Stimulated activated CD4-positive, alpha-beta T cell treated with anti-CD3 and anti-CD28 coated beads, TNF-alpha, amount 100 ng/mL, for 48 hours (primary cell): ENCODE data around the gene EBLN1.

Experiments used
- DNase-seq, 3 donors: peaks; one replicate each; pipeline ENCODE4 v3.0.0-alpha.2; 2020; ENCODE audit warnings: low read depth in 3 of 3

EBLN1 gene

GRCh38 chr10:22217842-22218241, at the start of gene EBLN1:
Gene EBLN1 (minus strand): TSS chr10:22218015. CDS start chr10:22209983, 8,032 bp downstream.
- DNase-seq, result no peak

GRCh38 chr10:22265839-22266537, 48.2 kb upstream of the EBLN1 start:
- DNase-seq, result no peak

- DNase-seq, result no peak
Measured at GRCh38 chr10:22263106-22263505, 45.3 kb upstream of the EBLN1 start.

GRCh38 chr10:22259280-22259679, 41.5 kb upstream of the EBLN1 start:
- no peak for DNase-seq

GRCh38 chr10:22258471-22258870, 40.7 kb upstream of the EBLN1 start:
- DNase-seq, result no peak

GRCh38 chr10:22253580-22253882, 35.7 kb upstream of the EBLN1 start:
- peak in 1 of 3 donors; percentile 16 for DNase-seq

GRCh38 chr10:22252801-22253579, 35.2 kb upstream of the EBLN1 start:
- DNase-seq, result peak in 1 of 3 donors; percentile 18

- peak; percentile 51 to 61 (median 58) for DNase-seq
Measured at GRCh38 chr10:22252224-22252800, 34.5 kb upstream of the EBLN1 start.

- DNase-seq, result peak in 2 of 3 donors; percentile 43 to 50
Measured at GRCh38 chr10:22251751-22252223, 34.0 kb upstream of the EBLN1 start.

GRCh38 chr10:22250897-22251660, 33.3 kb upstream of the EBLN1 start:
- DNase-seq, result no peak

GRCh38 chr10:22247636-22248035, 29.8 kb upstream of the EBLN1 start:
- DNase-seq, result no peak

GRCh38 chr10:22246680-22247391, 29.0 kb upstream of the EBLN1 start:
- DNase-seq, result no peak

GRCh38 chr10:22245567-22245966, 27.8 kb upstream of the EBLN1 start:
- DNase-seq, result no peak

GRCh38 chr10:22244855-22245254, 27.0 kb upstream of the EBLN1 start:
- DNase-seq, result no peak

- no peak for DNase-seq
Measured at GRCh38 chr10:22244001-22244400, 26.2 kb upstream of the EBLN1 start.

- no peak for DNase-seq
Measured at GRCh38 chr10:22243321-22243720, 25.5 kb upstream of the EBLN1 start.

GRCh38 chr10:22231260-22231659, 13.4 kb upstream of the EBLN1 start:
- no peak for DNase-seq

GRCh38 chr10:22230158-22230833, 12.5 kb upstream of the EBLN1 start:
- no peak for DNase-seq

GRCh38 chr10:22229802-22230157, 12.0 kb upstream of the EBLN1 start:
- DNase-seq, result no peak

GRCh38 chr10:22228943-22229801, 11.4 kb upstream of the EBLN1 start:
- DNase-seq, result peak; percentile 75 to 78 (median 78)
